Activated naive CD4-positive, alpha-beta T cell treated with anti-CD3 and anti-CD28 coated beads, Interleukin-2, amount 10 ng/mL, durations not matched to agents 7 days and 5 days (primary cell): ENCODE measurements around the gene CNIH3.
"Not testable (repeated sequence)": the region's sequence is repeated elsewhere in the genome, so short reads cannot be mapped to it uniquely, and the experiment has no call there.

Experiments
- CTCF ChIA-PET: fragments of 350-600 bp; sonication (Branson Sonifier 250); formaldehyde crosslinking; loops from one replicate; lab custom pipeline; 2021; ENCODE audit warnings: antibody characterized with exemption; lab: Charles Lee
- DNase-seq: peaks from one replicate; pipeline ENCODE4 v3.0.0-alpha.2; 2020
- H3K27ac Mint-ChIP-seq: one replicate; pipeline ENCODE4 v1.8.0; 2021; ENCODE audit warnings: mild to moderate bottlenecking, moderate library complexity, mixed read lengths
- H3K27me3 Mint-ChIP-seq: one replicate; pipeline ENCODE4 v1.8.0; 2021; ENCODE audit warnings: mild to moderate bottlenecking, mixed read lengths
- H3K36me3 Mint-ChIP-seq: one replicate; pipeline ENCODE4 v1.8.0; 2021; ENCODE audit warnings: mixed read lengths
- H3K4me1 Mint-ChIP-seq: one replicate; pipeline ENCODE4 v1.8.0; 2021; ENCODE audit warnings: mixed read lengths
- H3K4me3 Mint-ChIP-seq: one replicate; pipeline ENCODE4 v1.8.0; 2021; ENCODE audit warnings: mild to moderate bottlenecking, moderate library complexity, mixed read lengths
- H3K9me3 Mint-ChIP-seq: one replicate; pipeline ENCODE4 v1.8.0; 2021; ENCODE audit warnings: mixed read lengths

Gene CNIH3

GRCh38 chr1:224670506-224670905 lies 54.4 kb downstream of the CNIH3 start:
- CTCF ChIA-PET: no interaction called here
- H3K27ac Mint-ChIP-seq: no peak overlapping the region
- H3K27me3 Mint-ChIP-seq: peaks cover 21% of the 10 kb centered on the region
- no peaks in the 10 kb centered on the region for H3K4me1 Mint-ChIP-seq
- no peaks in the 10 kb centered on the region for H3K9me3 Mint-ChIP-seq
- H3K36me3 Mint-ChIP-seq: no peaks in the 10 kb centered on the region
- DNase-seq: no peak
- no peak overlapping the region for H3K4me3 Mint-ChIP-seq

GRCh38 chr1:224671076-224671475 lies 55.0 kb downstream of the CNIH3 start:
- no peak for DNase-seq
- CTCF ChIA-PET: no interaction called here
- H3K36me3 Mint-ChIP-seq: no peaks in the 10 kb centered on the region
- H3K4me1 Mint-ChIP-seq: no peaks in the 10 kb centered on the region
- H3K4me3 Mint-ChIP-seq: no peak overlapping the region
- H3K9me3 Mint-ChIP-seq: no peaks in the 10 kb centered on the region
- peaks cover 21% of the 10 kb centered on the region for H3K27me3 Mint-ChIP-seq
- H3K27ac Mint-ChIP-seq: no peak overlapping the region

GRCh38 chr1:224673141-224673540 lies 57.0 kb downstream of the CNIH3 start:
- H3K4me3 Mint-ChIP-seq: no peak overlapping the region
- H3K27me3 Mint-ChIP-seq: peaks cover 14% of the 10 kb centered on the region
- DNase-seq: no peak
- CTCF ChIA-PET: interaction anchor here (0.8 kb wide), 1 partner anchor 119 kb away, joined by 3 read pairs; no protein-coding TSS in a partner anchor
- no peaks in the 10 kb centered on the region for H3K36me3 Mint-ChIP-seq
- no peaks in the 10 kb centered on the region for H3K4me1 Mint-ChIP-seq
- no peaks in the 10 kb centered on the region for H3K9me3 Mint-ChIP-seq
- H3K27ac Mint-ChIP-seq: no peak overlapping the region

GRCh38 chr1:224675590-224675989 lies 59.5 kb downstream of the CNIH3 start:
- H3K36me3 Mint-ChIP-seq: no peaks in the 10 kb centered on the region
- H3K4me1 Mint-ChIP-seq: no peaks in the 10 kb centered on the region
- H3K9me3 Mint-ChIP-seq: no peaks in the 10 kb centered on the region
- CTCF ChIA-PET: no interaction called here
- no peak overlapping the region for H3K27ac Mint-ChIP-seq
- no peak for DNase-seq
- peaks cover 7% of the 10 kb centered on the region for H3K27me3 Mint-ChIP-seq
- no peak overlapping the region for H3K4me3 Mint-ChIP-seq

GRCh38 chr1:224676551-224676950 lies 60.4 kb downstream of the CNIH3 start:
- CTCF ChIA-PET: interaction anchor here (0.9 kb wide), 1 partner anchor 174 kb away, joined by 3 read pairs; no protein-coding TSS in a partner anchor
- Mint-ChIP-seq H3K27ac (no peak overlapping the region), H3K4me3 (no peak overlapping the region), H3K9me3 (no peaks in the 10 kb centered on the region), H3K36me3 (no peaks in the 10 kb centered on the region), H3K27me3 (peaks cover 10% of the 10 kb centered on the region), H3K4me1 (no peaks in the 10 kb centered on the region)
- no peak for DNase-seq

GRCh38 chr1:224678168-224678567 lies 62.1 kb downstream of the CNIH3 start:
- DNase-seq: no peak
- H3K36me3 Mint-ChIP-seq: no peaks in the 10 kb centered on the region
- H3K4me3 Mint-ChIP-seq: no peak overlapping the region
- CTCF ChIA-PET: interaction anchor here (1.2 kb wide), 1 partner anchor 14 kb away, joined by 3 read pairs; no protein-coding TSS in a partner anchor
- H3K4me1 Mint-ChIP-seq: no peaks in the 10 kb centered on the region
- H3K27ac Mint-ChIP-seq: no peak overlapping the region
- H3K27me3 Mint-ChIP-seq: peaks cover 13% of the 10 kb centered on the region
- H3K9me3 Mint-ChIP-seq: no peaks in the 10 kb centered on the region

GRCh38 chr1:224679606-224680005 lies 63.5 kb downstream of the CNIH3 start:
- no peaks in the 10 kb centered on the region for H3K4me1 Mint-ChIP-seq
- H3K27me3 Mint-ChIP-seq: peaks cover 14% of the 10 kb centered on the region
- DNase-seq: no peak
- no peaks in the 10 kb centered on the region for H3K9me3 Mint-ChIP-seq
- no peak overlapping the region for H3K27ac Mint-ChIP-seq
- no peaks in the 10 kb centered on the region for H3K36me3 Mint-ChIP-seq
- H3K4me3 Mint-ChIP-seq: no peak overlapping the region
- CTCF ChIA-PET: interaction anchor here (1.4 kb wide), 1 partner anchor 172 kb away, joined by 4 read pairs; no protein-coding TSS in a partner anchor

GRCh38 chr1:224681816-224682215 lies 65.7 kb downstream of the CNIH3 start:
- H3K9me3 Mint-ChIP-seq: no peaks in the 10 kb centered on the region
- DNase-seq: no peak
- no peaks in the 10 kb centered on the region for H3K4me1 Mint-ChIP-seq
- H3K27me3 Mint-ChIP-seq: peaks cover 17% of the 10 kb centered on the region
- H3K27ac Mint-ChIP-seq: no peak overlapping the region
- CTCF ChIA-PET: no interaction called here
- H3K4me3 Mint-ChIP-seq: no peak overlapping the region
- H3K36me3 Mint-ChIP-seq: no peaks in the 10 kb centered on the region

GRCh38 chr1:224683936-224684335 lies 67.8 kb downstream of the CNIH3 start:
- no peak for DNase-seq
- H3K9me3 Mint-ChIP-seq: no peaks in the 10 kb centered on the region
- H3K36me3 Mint-ChIP-seq: no peaks in the 10 kb centered on the region
- no peak overlapping the region for H3K4me3 Mint-ChIP-seq
- peaks cover 17% of the 10 kb centered on the region for H3K27me3 Mint-ChIP-seq
- H3K27ac Mint-ChIP-seq: no peak overlapping the region
- H3K4me1 Mint-ChIP-seq: no peaks in the 10 kb centered on the region
- CTCF ChIA-PET: no interaction called here

- CTCF ChIA-PET: interaction anchor here (1.4 kb wide), 1 partner anchor 41 kb away, joined by 4 read pairs; no protein-coding TSS in a partner anchor
- Mint-ChIP-seq H3K9me3 (no peaks in the 10 kb centered on the region), H3K36me3 (no peaks in the 10 kb centered on the region), H3K4me1 (no peaks in the 10 kb centered on the region), H3K4me3 (no peak overlapping the region), H3K27me3 (peaks cover 17% of the 10 kb centered on the region), H3K27ac (no peak overlapping the region)
- no peak for DNase-seq
Observed at GRCh38 chr1:224684979-224685425, 68.9 kb downstream of the CNIH3 start.

- CTCF ChIA-PET: not testable (repeated sequence)
Observed at GRCh38 chr1:224686140-224686539, 70.0 kb downstream of the CNIH3 start.

GRCh38 chr1:224687465-224687864 lies 71.3 kb downstream of the CNIH3 start:
- CTCF ChIA-PET: no interaction called here
- H3K9me3 Mint-ChIP-seq: no peaks in the 10 kb centered on the region
- H3K27ac Mint-ChIP-seq: no peak overlapping the region
- H3K36me3 Mint-ChIP-seq: no peaks in the 10 kb centered on the region
- no peak for DNase-seq
- H3K27me3 Mint-ChIP-seq: peaks cover 11% of the 10 kb centered on the region
- H3K4me3 Mint-ChIP-seq: no peak overlapping the region
- no peaks in the 10 kb centered on the region for H3K4me1 Mint-ChIP-seq

More at GRCh38 chr1:224686140-224686539, 70.0 kb downstream of the CNIH3 start:
- H3K27me3 Mint-ChIP-seq: peaks cover 17% of the 10 kb centered on the region
- not testable (repeated sequence) for H3K27ac Mint-ChIP-seq, H3K4me1 Mint-ChIP-seq, H3K4me3 Mint-ChIP-seq, H3K36me3 Mint-ChIP-seq, H3K9me3 Mint-ChIP-seq, DNase-seq

- no peak for DNase-seq
- Mint-ChIP-seq H3K4me1 (no peaks in the 10 kb centered on the region), H3K4me3 (no peak overlapping the region), H3K27me3 (peaks cover 13% of the 10 kb centered on the region), H3K27ac (no peak overlapping the region), H3K9me3 (no peaks in the 10 kb centered on the region), H3K36me3 (no peaks in the 10 kb centered on the region)
- CTCF ChIA-PET: no interaction called here
Observed at GRCh38 chr1:224689374-224689773, 73.3 kb downstream of the CNIH3 start.

GRCh38 chr1:224690576-224690975 lies 74.5 kb downstream of the CNIH3 start:
- H3K27me3 Mint-ChIP-seq: peaks cover 5% of the 10 kb centered on the region
- CTCF ChIA-PET: interaction anchor here (3.2 kb wide), 1 partner anchor 11 kb away, joined by 8 read pairs; no protein-coding TSS in a partner anchor
- H3K9me3 Mint-ChIP-seq: no peaks in the 10 kb centered on the region
- no peak for DNase-seq
- no peak overlapping the region for H3K4me3 Mint-ChIP-seq
- no peak overlapping the region for H3K27ac Mint-ChIP-seq
- no peaks in the 10 kb centered on the region for H3K36me3 Mint-ChIP-seq
- H3K4me1 Mint-ChIP-seq: no peaks in the 10 kb centered on the region

GRCh38 chr1:224691148-224691925 lies 75.2 kb downstream of the CNIH3 start:
- Mint-ChIP-seq H3K9me3 (no peaks in the 10 kb centered on the region), H3K4me3 (no peak overlapping the region), H3K27me3 (peaks cover 8% of the 10 kb centered on the region), H3K4me1 (no peaks in the 10 kb centered on the region), H3K27ac (no peak overlapping the region), H3K36me3 (no peaks in the 10 kb centered on the region)
- no peak for DNase-seq
- CTCF ChIA-PET: interaction anchor here (3.2 kb wide), 1 partner anchor 10 kb away, joined by 8 read pairs; no protein-coding TSS in a partner anchor
